Measurements from ENCODE around the gene LMAN1L. TPM values are rescaled to one million over a fixed set of nuclear protein-coding genes. Genes with fewer than 3 reads are reported as not detected.
"Not testable (repeated sequence)": the region's sequence is repeated elsewhere in the genome, so short reads cannot be mapped to it uniquely, and the experiment has no call there.

The LMAN1L gene
- total RNA-seq, 6 donors from 2014 or later, result 1.0 TPM; not detected in 5

- H3K27ac ChIP-seq, result peak overlapping the region; percentile 88 to 99 (median 96)
- peak overlapping the region in 3 of 4 donors; percentile 86 to 90 (median 89) for H3K4me3 ChIP-seq
- H3K36me3 ChIP-seq, result no peaks in the 10 kb centered on the region
- H3K27me3 ChIP-seq, result no peaks in the 10 kb centered on the region
- 56 to 70% methylated on average over 8 of the region's 8 CpGs for WGBS, 2 donors
- ATAC-seq (ENCODE audit: low FRiP score in 2 of 2) (no peak), DNase-seq (no peak)
- no peaks in the 10 kb centered on the region for H3K9me3 ChIP-seq
- peaks cover 81 to 92% (median 87%) of the 10 kb centered on the region in 4 donors for H3K4me1 ChIP-seq
- TF ChIP-seq POLR2AphosphoS5 (IDR thresholded peaks at IDR 0.05) (no peak), EP300 (IDR thresholded peaks at IDR 0.05) (no peak), POLR2A (IDR thresholded peaks at IDR 0.05) (no peak)
- TF ChIP-seq, protein P1, sequence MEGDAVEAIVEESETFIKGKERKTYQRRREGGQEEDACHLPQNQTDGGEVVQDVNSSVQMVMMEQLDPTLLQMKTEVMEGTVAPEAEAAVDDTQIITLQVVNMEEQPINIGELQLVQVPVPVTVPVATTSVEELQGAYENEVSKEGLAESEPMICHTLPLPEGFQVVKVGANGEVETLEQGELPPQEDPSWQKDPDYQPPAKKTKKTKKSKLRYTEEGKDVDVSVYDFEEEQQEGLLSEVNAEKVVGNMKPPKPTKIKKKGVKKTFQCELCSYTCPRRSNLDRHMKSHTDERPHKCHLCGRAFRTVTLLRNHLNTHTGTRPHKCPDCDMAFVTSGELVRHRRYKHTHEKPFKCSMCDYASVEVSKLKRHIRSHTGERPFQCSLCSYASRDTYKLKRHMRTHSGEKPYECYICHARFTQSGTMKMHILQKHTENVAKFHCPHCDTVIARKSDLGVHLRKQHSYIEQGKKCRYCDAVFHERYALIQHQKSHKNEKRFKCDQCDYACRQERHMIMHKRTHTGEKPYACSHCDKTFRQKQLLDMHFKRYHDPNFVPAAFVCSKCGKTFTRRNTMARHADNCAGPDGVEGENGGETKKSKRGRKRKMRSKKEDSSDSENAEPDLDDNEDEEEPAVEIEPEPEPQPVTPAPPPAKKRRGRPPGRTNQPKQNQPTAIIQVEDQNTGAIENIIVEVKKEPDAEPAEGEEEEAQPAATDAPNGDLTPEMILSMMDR (IDR thresholded peaks at IDR 0.05), result no peak
Measured at GRCh38 chr15:74784426-74785193, 28.0 kb upstream of the LMAN1L start.

GRCh38 chr15:74785194-74786032, 27.2 kb upstream of the LMAN1L start:
- H3K9me3 ChIP-seq, result no peaks in the 10 kb centered on the region
- H3K4me1 ChIP-seq, result peaks cover 84 to 92% (median 89%) of the 10 kb centered on the region in 4 donors
- peak overlapping the region; percentile 88 to 99 (median 96) for H3K27ac ChIP-seq
- 72 to 74% methylated on average over 11 to 12 of the region's 13 CpGs for WGBS, 2 donors
- DNase-seq, result no peak
- TF ChIP-seq EP300 (IDR thresholded peaks at IDR 0.05), result no peak
- no peak for TF ChIP-seq POLR2AphosphoS5 (IDR thresholded peaks at IDR 0.05)
- TF ChIP-seq POLR2A (IDR thresholded peaks at IDR 0.05), result no peak
- TF ChIP-seq, protein P1 (IDR thresholded peaks at IDR 0.05), result no peak
- no peaks in the 10 kb centered on the region for H3K27me3 ChIP-seq
- peak overlapping the region in 1 of 4 donors; percentile 89 for H3K4me3 ChIP-seq
- ATAC-seq (ENCODE audit: low FRiP score in 2 of 2), result no peak
- H3K36me3 ChIP-seq, result no peaks in the 10 kb centered on the region

GRCh38 chr15:74786081-74786480, 26.6 kb upstream of the LMAN1L start:
- Histone ChIP-seq H3K4me3 (peak overlapping the region in 1 of 4 donors; percentile 27), H3K27ac (peak overlapping the region; percentile 88 to 99 (median 96)), H3K4me1 (peaks cover 87 to 92% (median 90%) of the 10 kb centered on the region in 4 donors)
- not testable (repeated sequence) for H3K36me3 ChIP-seq; DNase-seq; ATAC-seq (ENCODE audit: low FRiP score in 2 of 2); H3K9me3 ChIP-seq; H3K27me3 ChIP-seq
- 73 to 81% methylated on average over 3 to 12 of the region's 12 CpGs for WGBS, 2 donors

GRCh38 chr15:74786551-74787165, 26.0 kb upstream of the LMAN1L start:
- TF ChIP-seq EP300 (IDR thresholded peaks at IDR 0.05) (no peak), POLR2A (IDR thresholded peaks at IDR 0.05) (peak in 1 of 4 donors; percentile 13), POLR2AphosphoS5 (IDR thresholded peaks at IDR 0.05) (peak in 1 of 2 donors; percentile 58)
- WGBS, 2 donors, result 48 to 52% methylated on average over 4 to 7 of the region's 7 CpGs
- peak overlapping the region; percentile 88 to 99 (median 96) for H3K27ac ChIP-seq
- no peaks in the 10 kb centered on the region for H3K9me3 ChIP-seq
- no peaks in the 10 kb centered on the region for H3K27me3 ChIP-seq
- peak; percentile 2 to 43 for ATAC-seq (ENCODE audit: low FRiP score in 2 of 2)
- DNase-seq, result peak in 1 of 2 donors; percentile 65
- no peaks in the 10 kb centered on the region for H3K36me3 ChIP-seq
- peak overlapping the region in 2 of 4 donors; percentile 0 to 27 for H3K4me3 ChIP-seq
- H3K4me1 ChIP-seq, result peaks cover 84 to 92% (median 87%) of the 10 kb centered on the region in 4 donors

DNA sequence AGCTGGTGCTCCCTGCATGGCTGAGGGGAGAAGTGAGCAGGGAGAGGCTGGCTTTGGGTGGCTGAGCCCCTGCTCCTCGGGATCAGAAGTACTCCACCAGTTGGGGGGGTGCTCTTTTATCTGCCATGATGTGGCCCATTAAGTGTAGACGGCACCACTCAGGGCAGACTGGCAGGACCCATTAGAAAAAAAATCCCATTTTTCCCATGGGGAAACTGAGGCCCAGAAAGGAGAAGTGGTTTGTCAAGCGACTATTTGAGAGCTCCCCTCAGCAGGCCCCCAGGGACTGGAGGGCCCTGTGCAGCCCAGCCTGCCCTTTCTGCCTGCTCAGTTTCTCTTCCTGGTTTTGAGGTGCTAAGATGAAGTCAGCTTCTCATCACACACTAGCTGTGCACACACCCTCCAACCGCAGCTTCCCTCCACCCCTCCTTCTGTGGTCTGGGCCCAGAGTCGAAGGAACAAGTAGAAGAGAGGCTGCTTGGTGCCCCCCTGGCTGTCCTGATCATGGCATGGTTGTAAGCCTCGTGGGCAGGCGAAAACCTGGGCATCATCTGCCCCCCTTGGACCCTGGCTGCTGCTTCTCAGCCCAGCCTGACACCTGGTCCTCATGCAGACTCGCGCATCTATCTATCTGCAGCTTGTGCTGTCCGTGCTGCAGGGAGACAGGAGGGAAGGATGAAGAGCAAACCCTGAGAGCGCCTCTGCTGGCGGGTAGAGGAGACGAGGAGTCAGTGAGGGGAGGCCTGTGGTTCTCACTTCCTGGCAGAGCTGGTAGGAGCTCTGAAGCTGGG, 25.2 kb upstream of the LMAN1L start:
- ATAC-seq (ENCODE audit: low FRiP score in 2 of 2) (peak; percentile 76 to 82), DNase-seq (peak; percentile 80 to 90)
- TF ChIP-seq POLR2A (IDR thresholded peaks at IDR 0.05) (peak in 1 of 4 donors; percentile 38), EP300 (IDR thresholded peaks at IDR 0.05) (no peak), POLR2AphosphoS5 (IDR thresholded peaks at IDR 0.05) (peak in 1 of 2 donors; percentile 61)
- TF ChIP-seq, protein P1 (IDR thresholded peaks at IDR 0.05), result peak; percentile 31 to 70 (median 43)
- H3K4me1 ChIP-seq, result peaks cover 91 to 99% (median 94%) of the 10 kb centered on the region in 4 donors
- H3K4me3 ChIP-seq, result peak overlapping the region in 2 of 4 donors; percentile 0 to 27
- H3K9me3 ChIP-seq, result no peaks in the 10 kb centered on the region
- peak overlapping the region; percentile 88 to 99 (median 96) for H3K27ac ChIP-seq
- no peaks in the 10 kb centered on the region for H3K27me3 ChIP-seq
- WGBS, 2 donors, result 53 to 55% methylated on average over 12 of the region's 13 CpGs
- H3K36me3 ChIP-seq, result no peaks in the 10 kb centered on the region

Measured in upper lobe of left lung (tissue), 6 donors.